GM18508 (cell line): ENCODE measurements around the gene CKS1B.

Experiments used
- ATAC-seq: cut with Tn5 transposase; IDR thresholded peaks from one replicate; pipeline ENCODE4 v1.9.1; 2021; ENCODE audit warnings: moderate number of reproducible peaks; ENCODE audit not compliant: insufficient read depth, unreplicated experiment

CKS1B gene

DNA sequence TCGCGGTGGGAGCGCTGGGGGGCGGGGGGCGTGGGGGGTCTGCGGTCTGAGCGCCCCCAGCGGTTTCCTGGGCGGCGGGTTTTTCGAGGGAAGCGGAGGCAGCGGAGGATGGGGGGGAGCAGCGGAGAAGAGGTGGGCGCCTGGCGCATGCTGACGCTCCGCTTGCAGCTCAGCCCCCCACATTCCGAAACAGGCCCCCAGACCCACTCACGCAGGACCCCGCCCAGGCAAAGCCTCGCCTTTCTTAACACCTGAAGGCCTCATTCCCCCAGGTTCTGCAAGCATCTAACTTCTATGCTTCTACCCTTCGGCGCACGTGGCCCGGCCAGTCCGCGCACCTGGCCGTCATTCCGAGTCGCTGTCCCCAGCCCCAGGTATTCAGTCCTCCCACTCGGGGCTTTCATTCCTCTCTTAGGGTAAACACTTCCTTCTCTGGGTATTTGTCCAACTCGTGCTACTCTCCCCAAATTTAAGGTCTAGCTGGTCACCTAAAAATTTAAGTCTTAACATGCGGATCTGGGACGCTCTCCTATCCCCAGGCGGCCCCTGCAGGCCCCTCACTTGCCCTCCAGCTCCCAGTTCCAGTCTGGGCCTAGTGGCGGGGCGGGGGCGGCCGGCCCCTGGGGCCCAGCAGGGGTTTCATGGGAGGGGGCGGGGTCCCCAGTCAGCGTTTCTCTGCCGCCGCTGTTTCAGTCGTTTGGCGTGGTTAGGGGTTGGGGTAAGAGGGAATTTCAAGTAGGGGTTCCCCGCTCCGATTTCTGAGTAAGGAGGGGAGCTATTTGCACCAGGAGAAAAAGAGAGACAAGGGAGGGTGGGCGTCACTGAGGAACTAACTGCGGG is 25.3 kb downstream of the CKS1B start:
- no peak for ATAC-seq

- ATAC-seq: no peak
These were observed 25.9 kb downstream of the CKS1B start for GRCh38 chr1:155000411-155000725.

DNA sequence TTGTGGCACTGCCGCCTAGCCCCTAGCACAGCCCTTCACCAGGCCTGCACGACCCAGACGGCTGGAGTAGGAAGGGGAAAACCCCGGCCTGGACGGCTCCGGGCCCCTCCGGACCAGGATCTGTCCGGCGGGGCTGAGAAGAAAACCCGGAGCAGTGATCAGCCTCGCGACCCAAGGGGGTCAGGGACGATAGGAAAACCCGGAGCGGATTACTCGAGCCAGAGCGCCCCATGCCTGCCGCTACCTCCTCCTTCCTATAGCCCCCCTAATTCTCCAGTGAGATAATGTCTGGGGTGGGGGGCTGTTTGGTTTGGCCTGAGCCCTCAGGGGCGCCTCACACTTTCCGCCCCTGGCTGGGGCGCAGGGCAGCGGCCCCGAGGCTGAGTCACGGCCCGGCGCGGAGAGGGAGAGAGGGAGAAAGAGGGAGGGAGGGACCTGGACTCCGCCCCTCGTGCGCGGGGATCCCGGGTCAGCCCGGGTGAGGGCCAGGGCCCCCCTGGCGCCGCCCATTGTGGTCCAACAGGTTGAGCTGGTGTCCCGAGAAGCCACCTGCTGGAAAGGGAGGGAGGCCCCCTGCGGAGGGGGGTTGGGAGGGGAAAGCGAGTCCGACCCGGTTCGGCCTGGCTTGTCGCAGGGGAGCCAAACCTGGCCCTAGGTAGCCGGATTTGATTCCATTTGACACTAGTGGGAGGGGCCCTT is 26.4 kb downstream of the CKS1B start:
- no peak for ATAC-seq

DNA sequence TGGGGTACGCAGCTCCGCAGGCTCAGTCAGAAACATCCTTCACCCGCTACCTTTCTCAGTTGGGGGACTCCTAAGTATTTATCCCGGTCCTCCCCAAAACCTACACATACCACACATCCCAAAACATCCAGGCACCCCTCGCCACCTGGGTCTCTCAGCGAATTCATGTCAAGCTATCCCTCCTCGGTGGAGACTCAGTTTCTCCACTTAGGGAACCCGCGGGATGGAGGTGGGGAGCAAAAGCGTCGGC is 26.9 kb downstream of the CKS1B start:
- ATAC-seq: no peak

DNA sequence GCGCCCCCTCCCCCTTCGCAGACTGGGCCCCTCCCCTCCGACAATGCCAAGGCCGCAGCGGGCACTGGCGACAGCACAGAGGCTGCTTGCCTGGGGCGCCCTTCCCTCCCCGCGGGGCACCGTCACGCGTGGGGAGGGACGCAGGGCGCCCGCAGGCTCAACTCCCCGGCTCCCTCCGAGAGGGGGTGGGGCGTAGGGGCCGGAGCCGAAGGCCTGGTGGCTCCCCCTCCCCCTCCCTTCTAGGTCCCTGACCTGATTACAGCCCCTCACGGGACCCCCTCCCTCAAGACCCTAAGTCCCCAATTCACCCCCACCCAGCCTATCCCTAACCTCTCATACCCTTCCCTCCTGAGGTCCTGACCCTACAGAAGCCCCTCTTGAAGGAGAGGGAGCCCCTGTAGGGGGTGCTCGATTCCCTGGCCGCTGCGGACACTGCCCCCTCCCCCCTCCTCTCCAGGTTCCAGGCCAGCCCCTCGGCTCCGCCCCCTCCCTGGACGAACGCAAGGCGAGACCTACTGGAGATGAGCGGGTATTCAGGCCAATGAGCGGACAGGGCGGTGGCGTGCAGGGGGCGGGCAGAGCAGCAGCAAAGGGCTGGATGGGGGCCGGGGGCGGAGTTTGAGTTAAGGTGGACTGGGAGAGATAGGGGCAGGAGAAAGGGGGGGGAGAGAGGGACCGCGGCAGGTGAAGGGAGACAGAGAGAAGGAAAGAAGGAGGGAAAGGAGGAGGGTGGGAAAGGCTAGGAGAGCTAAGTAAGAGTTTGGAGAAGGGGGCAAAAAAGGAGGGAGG is 27.4 kb downstream of the CKS1B start:
- ATAC-seq: peak; percentile 28

- ATAC-seq: no peak
These were observed 28.2 kb downstream of the CKS1B start, which contains the start of gene ZBTB7B for GRCh38 chr1:155002464-155003226. Gene ZBTB7B (plus strand): TSS chr1:155002802. CDS start chr1:155014661, 11,859 bp downstream.

DNA sequence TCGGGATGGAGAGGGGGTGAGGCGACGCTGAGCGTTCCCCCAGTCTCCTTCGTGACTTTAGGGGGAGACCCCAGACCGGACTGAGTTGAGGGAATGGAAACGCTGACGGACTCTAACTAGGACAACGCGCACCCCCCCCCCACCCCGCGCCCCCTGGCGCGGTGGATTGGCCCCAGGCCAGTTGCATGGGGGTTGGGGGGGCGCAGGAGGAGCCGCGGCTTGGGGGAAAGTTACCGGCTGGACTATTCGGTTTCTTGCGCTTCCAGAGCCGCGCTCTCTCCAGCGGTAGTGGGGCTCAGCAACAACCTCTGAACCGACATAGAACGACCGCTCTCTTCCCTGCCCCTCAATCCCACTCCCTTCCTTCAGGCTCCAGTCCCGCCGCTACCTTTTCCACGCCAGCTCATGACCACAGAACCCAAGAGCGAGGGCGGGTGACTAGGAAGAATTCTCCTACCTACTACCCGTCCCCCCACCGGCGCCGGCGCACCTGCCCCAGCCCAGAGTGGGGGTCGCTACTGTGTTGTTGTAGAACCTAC is 28.8 kb downstream of the CKS1B start:
- ATAC-seq: no peak

GRCh38 chr1:155003766-155004351 is 29.4 kb downstream of the CKS1B start:
- ATAC-seq: no peak

DNA sequence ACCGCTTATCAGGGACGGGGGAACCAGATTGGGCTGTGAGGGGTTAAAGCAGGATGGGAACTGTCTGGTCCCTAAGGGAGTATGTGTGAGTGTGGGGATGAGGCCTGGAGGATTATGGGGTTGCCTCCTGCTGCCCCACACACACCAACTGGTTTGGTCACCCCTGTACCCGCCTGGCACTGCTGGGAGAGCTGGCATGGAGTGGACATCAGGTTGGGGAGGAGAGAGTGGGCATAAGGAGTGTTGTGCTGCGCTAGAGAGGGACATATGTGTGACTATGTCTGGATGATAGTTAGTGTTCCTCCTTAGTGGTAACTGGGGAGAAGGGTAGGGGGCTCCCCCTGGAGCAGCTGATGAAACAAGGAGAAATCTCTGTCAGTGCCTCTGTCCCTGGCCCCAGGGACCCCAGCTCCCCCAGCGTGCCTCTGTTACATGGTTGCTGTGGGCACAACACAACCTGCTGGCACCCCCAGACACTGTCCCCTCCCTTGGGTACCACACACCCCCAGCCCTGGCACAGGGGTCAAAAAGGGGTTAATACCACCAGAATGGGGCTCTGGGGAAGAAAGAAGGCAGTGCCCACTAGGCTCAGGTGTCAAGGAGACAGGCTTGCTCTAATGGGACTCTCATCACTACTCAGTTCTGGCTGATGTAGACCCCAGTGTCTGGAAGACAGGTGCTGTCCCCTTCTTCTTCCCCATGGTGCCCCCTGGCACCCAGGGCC is 30.0 kb downstream of the CKS1B start:
- no peak for ATAC-seq

DNA sequence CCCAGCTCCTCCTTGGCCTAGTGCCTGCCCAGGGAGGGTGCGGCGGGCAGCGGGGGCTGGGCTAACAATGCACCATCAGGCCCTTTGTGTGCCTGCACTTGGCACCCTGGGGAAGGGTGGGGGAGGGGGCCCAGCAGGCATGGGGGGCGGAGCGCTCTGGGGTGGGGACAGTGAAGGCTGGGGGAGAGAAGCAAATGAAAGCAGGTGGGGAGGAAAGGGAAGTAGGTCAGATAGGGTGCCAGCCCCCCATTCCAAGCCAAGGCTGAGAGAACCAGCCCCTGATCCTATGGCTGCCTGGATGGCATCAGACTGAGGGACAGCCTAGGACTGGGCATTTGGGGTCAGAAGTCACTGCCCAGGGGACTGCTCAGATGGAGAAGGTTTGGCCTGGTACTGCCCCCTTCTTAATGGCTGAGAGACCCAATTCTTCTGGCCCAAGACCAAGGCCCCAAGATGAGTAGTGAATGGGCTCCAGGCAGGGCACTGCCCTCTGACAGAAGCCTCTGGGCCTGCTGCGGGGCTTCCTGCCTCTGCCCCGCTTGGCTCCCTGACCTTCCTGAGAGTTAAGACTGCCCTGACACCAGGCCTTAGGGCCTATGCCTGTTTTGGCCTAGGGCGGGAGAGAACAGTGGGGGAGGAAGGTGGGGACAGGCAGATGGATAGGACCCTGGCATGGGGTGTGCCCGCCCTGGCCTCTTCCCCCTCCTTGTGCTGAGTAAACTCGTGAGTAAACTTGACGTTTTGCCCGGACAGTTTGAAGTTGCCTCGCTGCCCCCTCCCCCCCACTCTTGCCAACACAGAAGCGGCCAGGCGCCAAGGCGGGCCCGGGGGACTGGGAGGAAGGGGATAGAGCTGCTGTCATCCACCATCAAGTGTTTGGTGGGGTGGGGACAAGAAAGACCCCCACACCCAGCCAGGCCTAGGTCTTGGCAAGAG is 30.9 kb downstream of the CKS1B start:
- ATAC-seq: no peak

DNA sequence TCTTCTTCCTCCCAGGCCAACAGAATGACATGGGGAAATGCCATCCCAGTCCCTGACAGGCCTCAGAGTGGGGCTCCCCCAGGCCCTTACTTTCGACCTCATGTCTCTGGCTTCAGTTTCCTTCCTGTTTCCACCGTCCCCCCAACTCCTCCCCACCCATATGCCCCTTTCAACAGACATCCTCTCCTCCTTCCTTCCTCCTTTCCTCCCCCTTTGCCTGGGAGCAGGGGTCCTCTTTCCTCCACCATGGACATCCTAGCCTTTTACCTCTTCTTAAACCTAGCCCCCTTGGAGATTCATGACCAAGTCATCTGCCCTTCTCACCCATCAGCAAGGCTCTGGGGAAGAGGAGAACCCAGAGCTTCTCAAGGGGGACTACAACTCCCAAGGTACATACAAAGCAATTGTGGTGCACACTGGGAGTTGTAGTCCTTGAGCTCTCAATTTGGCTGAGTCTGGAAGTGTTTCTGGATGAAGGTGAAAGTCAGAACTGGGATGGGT is 32.2 kb downstream of the CKS1B start:
- ATAC-seq: no peak

- ATAC-seq: no peak
These were observed 32.9 kb downstream of the CKS1B start for GRCh38 chr1:155007251-155007828.

- ATAC-seq: no peak
These were observed 33.8 kb downstream of the CKS1B start for GRCh38 chr1:155008015-155008941.

DNA sequence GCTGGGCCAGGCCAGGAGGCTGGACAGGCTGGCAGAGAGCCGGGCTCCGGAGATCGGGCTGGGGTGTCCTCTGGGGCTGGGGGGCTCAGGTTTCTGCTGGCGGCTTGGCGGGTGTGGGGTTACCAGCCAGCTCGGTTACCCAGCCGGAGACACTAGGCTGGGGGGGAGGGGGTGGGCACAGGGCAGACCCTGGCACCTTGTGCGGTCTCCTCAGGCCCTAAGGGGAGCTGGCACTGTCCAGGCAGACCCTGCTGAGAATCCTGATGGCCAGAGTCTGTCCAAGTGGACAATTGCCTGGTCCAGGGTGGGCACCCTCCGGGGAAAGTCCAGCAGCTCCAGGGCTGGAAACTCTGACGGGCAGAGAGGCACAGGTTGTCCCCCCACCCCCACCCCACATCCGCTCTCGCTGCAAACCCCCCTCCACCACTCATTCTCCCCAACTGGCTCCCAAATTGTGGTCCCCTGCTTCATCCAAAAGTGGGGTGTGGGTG is 34.8 kb downstream of the CKS1B start:
- no peak for ATAC-seq

- ATAC-seq: no peak
These were observed 35.3 kb downstream of the CKS1B start for GRCh38 chr1:155009742-155010141.

GRCh38 chr1:155010211-155010918 is 35.9 kb downstream of the CKS1B start:
- no peak for ATAC-seq
